ENCODE results near the gene MEGF11. TPM values are rescaled to one million over a fixed set of nuclear protein-coding genes. Genes with fewer than 3 reads are reported as not detected.
A peak's percentile ranks its signal among the peaks of the same experiment; 100 is the strongest.

MEGF11 gene
- total RNA-seq, 2 donors from 2014 or later, result not detected

DNA sequence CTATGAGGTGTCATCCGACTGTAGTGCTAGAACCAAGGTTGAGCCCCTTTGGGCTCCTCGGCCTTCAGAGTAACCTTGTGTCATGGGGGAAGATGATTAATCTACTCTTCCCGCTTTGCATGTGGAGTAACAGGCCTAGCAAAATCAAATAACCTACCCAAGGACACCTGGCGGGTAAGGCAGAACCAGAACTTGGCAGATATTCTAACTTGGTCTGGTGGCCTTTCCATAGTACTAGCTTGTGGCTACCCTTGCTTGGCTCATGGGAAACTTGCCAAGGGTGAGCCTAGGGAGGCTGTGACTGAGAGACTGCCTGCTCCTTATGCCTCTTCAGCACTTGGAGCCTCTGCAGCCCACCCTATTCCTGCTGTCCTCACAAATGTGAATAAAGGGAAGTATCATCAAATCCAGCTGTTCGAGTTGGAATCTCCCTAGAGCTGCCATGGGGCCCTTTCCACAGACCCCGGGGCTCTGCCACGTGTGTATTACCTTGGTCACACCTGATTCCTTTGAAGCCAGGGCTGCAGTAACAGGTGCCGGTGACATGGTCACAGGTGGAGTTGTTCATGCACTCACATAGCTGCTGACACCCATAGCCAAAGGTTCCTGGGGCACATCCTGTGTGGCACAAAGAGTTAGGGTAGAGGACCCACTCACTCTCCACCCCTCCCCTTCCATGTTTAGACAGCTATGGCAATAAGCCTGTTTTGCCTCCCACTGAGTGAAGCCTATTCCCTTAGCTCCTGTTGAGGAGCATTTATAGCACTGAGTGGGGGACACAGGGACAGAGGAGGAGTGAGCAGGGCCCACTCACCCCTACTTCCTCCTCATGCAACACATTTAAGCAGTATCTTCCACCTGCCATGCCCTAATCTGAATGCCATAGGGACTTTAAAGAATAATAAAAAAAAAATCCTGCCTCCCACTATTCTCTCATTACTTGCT, 338.3 kb downstream of the MEGF11 start:
- TF ChIP-seq POLR2A (IDR thresholded peaks at IDR 0.05), result no peak
- TF ChIP-seq, protein P1, sequence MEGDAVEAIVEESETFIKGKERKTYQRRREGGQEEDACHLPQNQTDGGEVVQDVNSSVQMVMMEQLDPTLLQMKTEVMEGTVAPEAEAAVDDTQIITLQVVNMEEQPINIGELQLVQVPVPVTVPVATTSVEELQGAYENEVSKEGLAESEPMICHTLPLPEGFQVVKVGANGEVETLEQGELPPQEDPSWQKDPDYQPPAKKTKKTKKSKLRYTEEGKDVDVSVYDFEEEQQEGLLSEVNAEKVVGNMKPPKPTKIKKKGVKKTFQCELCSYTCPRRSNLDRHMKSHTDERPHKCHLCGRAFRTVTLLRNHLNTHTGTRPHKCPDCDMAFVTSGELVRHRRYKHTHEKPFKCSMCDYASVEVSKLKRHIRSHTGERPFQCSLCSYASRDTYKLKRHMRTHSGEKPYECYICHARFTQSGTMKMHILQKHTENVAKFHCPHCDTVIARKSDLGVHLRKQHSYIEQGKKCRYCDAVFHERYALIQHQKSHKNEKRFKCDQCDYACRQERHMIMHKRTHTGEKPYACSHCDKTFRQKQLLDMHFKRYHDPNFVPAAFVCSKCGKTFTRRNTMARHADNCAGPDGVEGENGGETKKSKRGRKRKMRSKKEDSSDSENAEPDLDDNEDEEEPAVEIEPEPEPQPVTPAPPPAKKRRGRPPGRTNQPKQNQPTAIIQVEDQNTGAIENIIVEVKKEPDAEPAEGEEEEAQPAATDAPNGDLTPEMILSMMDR (IDR thresholded peaks at IDR 0.05), result no peak
- Histone ChIP-seq H3K9me3 (no peaks in the 10 kb centered on the region), H3K4me1 (peaks cover 34% of the 10 kb centered on the region), H3K27ac (peak overlapping the region; percentile 40 to 62 (median 49)), H3K36me3 (replicated peaks in 1 of 2; ENCODE audit: insufficient read depth in 1 of 2, low read depth in 2 of 2) (no peaks in the 10 kb centered on the region), H3K4me3 (no peak overlapping the region), H3K27me3 (no peaks in the 10 kb centered on the region)
- intact Hi-C loops (cut with DNase I), result no loop called here
- WGBS, 2 donors, result 28 to 32% methylated on average over 3 to 8 of the region's 8 CpGs
- peak in 3 of 4 donors; percentile 48 to 71 (median 64) for DNase-seq
- peak; percentile 28 for ATAC-seq

DNA sequence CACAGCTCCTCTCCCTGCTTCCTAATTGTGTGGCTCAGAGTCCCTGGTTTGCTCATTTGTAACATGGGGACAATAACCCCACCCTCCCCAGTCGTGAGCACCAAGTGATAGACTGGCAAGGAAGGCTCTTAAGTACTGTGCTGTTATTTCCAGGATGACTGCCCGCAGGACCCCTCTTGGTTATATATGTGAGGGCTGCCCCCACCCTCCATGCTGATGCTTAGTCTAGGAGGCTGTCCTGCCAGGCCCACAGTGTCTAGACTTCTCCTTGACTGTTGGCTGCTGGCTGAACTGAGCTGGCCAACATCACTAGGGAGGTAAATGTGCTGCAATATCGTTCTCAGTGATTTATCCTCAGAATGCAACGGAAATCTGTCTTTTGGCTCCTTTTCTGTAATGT, 339.2 kb downstream of the MEGF11 start:
- no peaks in the 10 kb centered on the region for H3K9me3 ChIP-seq
- ATAC-seq (no peak), DNase-seq (no peak)
- no peak overlapping the region for H3K4me3 ChIP-seq
- intact Hi-C loops (cut with DNase I), result no loop called here
- no peaks in the 10 kb centered on the region for H3K27me3 ChIP-seq
- peak overlapping the region in 3 of 4 donors; percentile 40 to 51 (median 47) for H3K27ac ChIP-seq
- peaks cover 31% of the 10 kb centered on the region for H3K4me1 ChIP-seq
- TF ChIP-seq, protein P1 (IDR thresholded peaks at IDR 0.05), result no peak
- TF ChIP-seq POLR2A (IDR thresholded peaks at IDR 0.05), result no peak
- no peaks in the 10 kb centered on the region for H3K36me3 ChIP-seq (replicated peaks in 1 of 2; ENCODE audit: insufficient read depth in 1 of 2, low read depth in 2 of 2)
- 71% methylated on average over 4 of the region's 4 CpGs for WGBS, 2 donors

DNA sequence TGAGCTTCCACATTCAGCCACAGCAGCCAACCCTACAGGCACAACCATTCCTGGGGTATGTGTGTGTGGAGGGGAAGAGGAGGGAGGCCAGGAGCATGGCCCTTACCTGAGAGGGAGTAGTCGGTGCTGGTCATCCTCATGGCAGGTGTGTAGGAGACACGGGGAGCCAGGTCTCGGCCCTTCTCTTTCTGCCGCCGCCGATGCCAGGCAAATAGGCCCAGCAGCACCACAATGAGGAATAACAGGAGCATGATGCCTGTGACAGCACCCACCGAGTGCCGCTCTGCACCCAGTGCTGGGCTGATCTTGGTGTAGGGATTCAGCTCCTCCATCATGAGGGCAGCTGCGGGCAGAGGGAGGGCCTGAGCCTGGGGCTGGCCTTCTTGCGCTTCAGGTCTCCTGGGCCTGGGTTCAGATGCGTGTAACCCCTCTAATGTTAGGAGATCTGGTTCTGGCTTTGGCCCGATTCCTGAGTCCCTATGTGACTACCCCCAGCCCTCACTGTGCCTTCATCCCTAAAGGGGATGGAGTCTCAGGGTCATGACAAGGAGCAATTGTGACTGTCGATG, 339.8 kb downstream of the MEGF11 start:
- Histone ChIP-seq H3K4me1 (peaks cover 31% of the 10 kb centered on the region), H3K27ac (no peak overlapping the region), H3K27me3 (no peaks in the 10 kb centered on the region), H3K4me3 (no peak overlapping the region), H3K36me3 (replicated peaks in 1 of 2; ENCODE audit: insufficient read depth in 1 of 2, low read depth in 2 of 2) (no peaks in the 10 kb centered on the region), H3K9me3 (no peaks in the 10 kb centered on the region)
- no peak for TF ChIP-seq POLR2A (IDR thresholded peaks at IDR 0.05)
- TF ChIP-seq, protein P1 (IDR thresholded peaks at IDR 0.05), result no peak
- ATAC-seq, result no peak
- intact Hi-C loops (cut with DNase I), result no loop called here
- 91 to 93% methylated on average over 9 to 13 of the region's 13 CpGs for WGBS, 2 donors
- no peak for DNase-seq

DNA sequence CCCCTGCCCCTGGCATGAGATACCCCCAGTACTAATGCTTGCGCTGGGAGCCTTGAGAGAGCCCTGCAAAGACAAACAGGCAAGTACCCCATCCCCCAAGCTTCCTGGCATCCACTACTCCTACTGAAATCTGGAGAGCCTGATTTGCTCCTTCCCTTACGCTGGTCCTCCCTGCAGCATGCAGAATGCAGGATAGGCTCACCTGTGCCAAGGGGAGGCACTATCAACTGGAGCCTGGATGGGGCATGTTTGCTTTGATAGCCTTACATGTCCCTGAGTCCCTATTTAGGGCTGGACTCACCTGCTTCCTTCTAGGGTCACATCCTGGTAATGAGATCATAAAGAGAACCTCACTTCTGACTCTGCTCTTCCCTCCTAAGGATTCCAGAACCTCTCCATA, 341.3 kb downstream of the MEGF11 start:
- 85 to 96% methylated on average over 2 of the region's 2 CpGs for WGBS, 2 donors
- H3K27ac ChIP-seq, result no peak overlapping the region
- ATAC-seq (no peak), DNase-seq (no peak)
- TF ChIP-seq, protein P1 (IDR thresholded peaks at IDR 0.05), result no peak
- TF ChIP-seq POLR2A (IDR thresholded peaks at IDR 0.05), result no peak
- H3K4me1 ChIP-seq, result peaks cover 31% of the 10 kb centered on the region
- no peaks in the 10 kb centered on the region for H3K9me3 ChIP-seq
- intact Hi-C loops (cut with DNase I), result no loop called here
- H3K4me3 ChIP-seq, result no peak overlapping the region
- no peaks in the 10 kb centered on the region for H3K36me3 ChIP-seq (replicated peaks in 1 of 2; ENCODE audit: insufficient read depth in 1 of 2, low read depth in 2 of 2)
- H3K27me3 ChIP-seq, result no peaks in the 10 kb centered on the region
